CD4-positive, alpha-beta memory T cell (primary cell): ENCODE results near the gene MRTFA. TPM values are rescaled to one million over a fixed set of nuclear protein-coding genes. Genes with fewer than 3 reads are reported as not detected.

Source experiments
- CTCF ChIA-PET: fragments of 350-600 bp; sonication (Branson Sonifier 250); formaldehyde crosslinking; loops from one replicate; lab custom pipeline; 2021; ENCODE audit warnings: inconsistent platforms; ENCODE audit not compliant: partially characterized antibody; lab: Charles Lee
- POLR2A ChIA-PET: fragments of 350-600 bp; sonication (Branson Sonifier 250); formaldehyde crosslinking; loops from one replicate; lab custom pipeline; 2021; ENCODE audit not compliant: partially characterized antibody; lab: Charles Lee
- DNase-seq, 5 donors: peaks; one replicate each; pipeline versions ENCODE4 v3.0.0 to v3.0.0-alpha.2; 2020 to 2022; ENCODE audit warnings: mixed read lengths in 1 of 5
- H3K27ac ChIP-seq: one replicate; pipeline ENCODE4 v1.7.0; 2013; ENCODE audit warnings: low read depth, low read length
- H3K27me3 ChIP-seq: 2 replicates; pipeline ENCODE4 v1.7.0; 2013; ENCODE audit warnings: mild to moderate bottlenecking, low read length, moderate library complexity; ENCODE audit not compliant: insufficient read depth
- H3K36me3 ChIP-seq: 2 replicates; pipeline ENCODE4 v1.7.0; 2013; ENCODE audit warnings: mild to moderate bottlenecking, low read length, moderate library complexity; ENCODE audit not compliant: insufficient read depth
- H3K4me1 ChIP-seq: 2 replicates; pipeline ENCODE4 v1.7.0; 2013; ENCODE audit warnings: mild to moderate bottlenecking, low read length, moderate library complexity; ENCODE audit not compliant: insufficient read depth
- H3K4me3 ChIP-seq, 2 donors: one replicate each; pipeline ENCODE4 v1.7.0; 2013; ENCODE audit warnings: low read length in 2 of 2, mild to moderate bottlenecking in 1 of 2
- H3K9me3 ChIP-seq, 2 donors: one replicate each; pipeline ENCODE4 v1.7.0; 2013; ENCODE audit warnings: low read length in 2 of 2, control low read depth in 1 of 2; ENCODE audit not compliant: control insufficient read depth in 1 of 2
- H3K27ac Mint-ChIP-seq, 7 donors: one replicate each; pipeline ENCODE4 v1.8.0; 2020 to 2021; ENCODE audit warnings: mixed read lengths in 7 of 7, mild to moderate bottlenecking in 6 of 7, inconsistent platforms in 3 of 7, moderate library complexity in 3 of 7
- H3K27me3 Mint-ChIP-seq, 2 donors: one replicate each; pipeline ENCODE4 v1.8.0; 2020 to 2021; ENCODE audit warnings: mixed read lengths in 2 of 2
- H3K36me3 Mint-ChIP-seq, 2 donors: one replicate each; pipeline ENCODE4 v1.8.0; 2020 to 2021; ENCODE audit warnings: mixed read lengths in 2 of 2, inconsistent platforms in 1 of 2, mild to moderate bottlenecking in 1 of 2
- H3K4me1 Mint-ChIP-seq, 4 donors: one replicate each; pipeline ENCODE4 v1.8.0; 2020 to 2021; ENCODE audit warnings: mixed read lengths in 4 of 4, mild to moderate bottlenecking in 1 of 4
- H3K4me3 Mint-ChIP-seq, 8 donors: one replicate each; pipeline ENCODE4 v1.8.0; 2020 to 2021; ENCODE audit warnings: mixed read lengths in 8 of 8, mild to moderate bottlenecking in 7 of 8, moderate library complexity in 6 of 8, inconsistent platforms in 3 of 8
- H3K9me3 Mint-ChIP-seq, 8 donors: one replicate each; pipeline ENCODE4 v1.8.0; 2020 to 2021; ENCODE audit warnings: mixed read lengths in 8 of 8, mild to moderate bottlenecking in 5 of 8, inconsistent platforms in 3 of 8, moderate library complexity in 1 of 8
- intact Hi-C: fragments of 100-400 bp; cut with micrococcal nuclease; formaldehyde crosslinking; loops from one replicate; pipeline ENCODE4 v1.15.1; 2023
- polyA plus RNA-seq, 2 donors: library from polyadenylated mRNA; unstranded; fragments of 300-500 nt; fragmentation: Illumina TruSeq; gene quantifications; one replicate each; pipeline ENCODE4 v1.2.3, GENCODE V29; 2021
- total RNA-seq, 2 experiments: library from RNA; stranded (reverse); gene quantifications; one replicate each; pipeline ENCODE4 v1.2.3, GENCODE V29; 2021

The MRTFA gene
- total and polyA plus RNA-seq, 4 experiments from 2014 or later, result 5.3 to 91.6 (median 50.9) TPM

- Histone ChIP-seq H3K27ac (no peak overlapping the region), H3K4me3 (no peak overlapping the region), H3K4me1 (no peaks in the 10 kb centered on the region), H3K36me3 (no peaks in the 10 kb centered on the region), H3K9me3 (no peaks in the 10 kb centered on the region), H3K27me3 (no peaks in the 10 kb centered on the region)
- H3K36me3 Mint-ChIP-seq, result peaks cover 10 to 26% of the 10 kb centered on the region in 2 donors
- CTCF ChIA-PET, result no interaction called here
- H3K4me3 Mint-ChIP-seq, result no peak overlapping the region
- intact Hi-C loops, result no loop called here
- DNase-seq, result no peak
- POLR2A ChIA-PET, result no interaction called here
- H3K27me3 Mint-ChIP-seq, result no peaks in the 10 kb centered on the region
- peaks cover 17 to 26% (median 21%) of the 10 kb centered on the region in 4 donors for H3K4me1 Mint-ChIP-seq
- H3K9me3 Mint-ChIP-seq, result peaks cover 0 to 9% (median 2%) of the 10 kb centered on the region in 8 donors
- H3K27ac Mint-ChIP-seq, result no peak overlapping the region
Observed at GRCh38 chr22:40621309-40622151, 15.0 kb downstream of the MRTFA start.

- H3K27me3 Mint-ChIP-seq, result no peaks in the 10 kb centered on the region
- no peaks in the 10 kb centered on the region for H3K9me3 ChIP-seq
Observed at GRCh38 chr22:40620464-40621046, 16.0 kb downstream of the MRTFA start.

GRCh38 chr22:40618400-40618799 lies 18.1 kb downstream of the MRTFA start:
- ChIA-PET POLR2A (no interaction called here), CTCF (no interaction called here)
- DNase-seq, result no peak
- peaks cover 14 to 28% of the 10 kb centered on the region in 2 donors for H3K36me3 Mint-ChIP-seq
- Histone ChIP-seq H3K4me3 (no peak overlapping the region), H3K4me1 (peaks cover 2% of the 10 kb centered on the region), H3K36me3 (no peaks in the 10 kb centered on the region), H3K27me3 (no peaks in the 10 kb centered on the region), H3K27ac (no peak overlapping the region), H3K9me3 (no peaks in the 10 kb centered on the region)
- H3K4me3 Mint-ChIP-seq, result peak overlapping the region in 1 of 8 donors; percentile 13
- peaks cover 0 to 9% (median 2%) of the 10 kb centered on the region in 8 donors for H3K9me3 Mint-ChIP-seq
- no peaks in the 10 kb centered on the region for H3K27me3 Mint-ChIP-seq
- peaks cover 18 to 27% (median 20%) of the 10 kb centered on the region in 4 donors for H3K4me1 Mint-ChIP-seq
- H3K27ac Mint-ChIP-seq, result peak overlapping the region in 2 of 7 donors; percentile 29 to 63
- intact Hi-C loops, result no loop called here

More at GRCh38 chr22:40620464-40621046, 16.0 kb downstream of the MRTFA start:
- Histone ChIP-seq H3K4me1 (no peaks in the 10 kb centered on the region), H3K36me3 (no peaks in the 10 kb centered on the region), H3K27ac (no peak overlapping the region), H3K4me3 (no peak overlapping the region), H3K27me3 (no peaks in the 10 kb centered on the region)
- CTCF ChIA-PET, result no interaction called here
- Mint-ChIP-seq H3K36me3 (peaks cover 14 to 31% of the 10 kb centered on the region in 2 donors), H3K27ac (peak overlapping the region in 1 of 7 donors; percentile 57), H3K4me3 (no peak overlapping the region), H3K4me1 (peaks cover 22 to 31% (median 24%) of the 10 kb centered on the region in 4 donors), H3K9me3 (peaks cover 0 to 9% (median 2%) of the 10 kb centered on the region in 8 donors)
- intact Hi-C loops, result no loop called here
- DNase-seq, result no peak
- POLR2A ChIA-PET, result no interaction called here

GRCh38 chr22:40616578-40616977 lies 19.9 kb downstream of the MRTFA start:
- CTCF ChIA-PET, result no interaction called here
- Mint-ChIP-seq H3K27me3 (no peaks in the 10 kb centered on the region), H3K27ac (no peak overlapping the region), H3K36me3 (peaks cover 12 to 24% of the 10 kb centered on the region in 2 donors), H3K4me1 (peaks cover 24 to 33% (median 30%) of the 10 kb centered on the region in 4 donors), H3K9me3 (peaks cover 0 to 4% (median under 1%) of the 10 kb centered on the region in 8 donors), H3K4me3 (no peak overlapping the region)
- Histone ChIP-seq H3K27ac (no peak overlapping the region), H3K4me3 (no peak overlapping the region), H3K4me1 (peaks cover 4% of the 10 kb centered on the region), H3K27me3 (no peaks in the 10 kb centered on the region), H3K9me3 (no peaks in the 10 kb centered on the region), H3K36me3 (no peaks in the 10 kb centered on the region)
- intact Hi-C loops, result no loop called here
- no peak for DNase-seq
- POLR2A ChIA-PET, result interaction anchor here (0.6 kb wide), 1 partner anchor 11 kb away, joined by 3 read pairs; no protein-coding TSS in a partner anchor

GRCh38 chr22:40613067-40613466 lies 23.5 kb downstream of the MRTFA start:
- peaks cover 4% of the 10 kb centered on the region for H3K4me1 ChIP-seq
- peaks cover 22 to 39% (median 30%) of the 10 kb centered on the region in 4 donors for H3K4me1 Mint-ChIP-seq
- H3K36me3 ChIP-seq, result no peaks in the 10 kb centered on the region
- ChIA-PET POLR2A (no interaction called here), CTCF (interaction anchor here (3.4 kb wide), 1 partner anchor 33 kb away, joined by 13 read pairs; no protein-coding TSS in a partner anchor)
- H3K9me3 ChIP-seq, result no peaks in the 10 kb centered on the region
- peak overlapping the region in 1 of 7 donors; percentile 18 for H3K27ac Mint-ChIP-seq
- no peak overlapping the region for H3K4me3 Mint-ChIP-seq
- H3K27me3 ChIP-seq, result no peaks in the 10 kb centered on the region
- no peak for DNase-seq
- no peak overlapping the region for H3K27ac ChIP-seq
- intact Hi-C loops, result no loop called here
- H3K9me3 Mint-ChIP-seq, result no peaks in the 10 kb centered on the region
- peaks cover 3 to 9% of the 10 kb centered on the region in 2 donors for H3K36me3 Mint-ChIP-seq
- H3K27me3 Mint-ChIP-seq, result no peaks in the 10 kb centered on the region
- no peak overlapping the region for H3K4me3 ChIP-seq

GRCh38 chr22:40612291-40612751 lies 24.2 kb downstream of the MRTFA start:
- no peak for DNase-seq
- Mint-ChIP-seq H3K9me3 (no peaks in the 10 kb centered on the region), H3K27me3 (no peaks in the 10 kb centered on the region), H3K4me3 (no peak overlapping the region), H3K4me1 (peaks cover 24 to 46% (median 33%) of the 10 kb centered on the region in 4 donors), H3K27ac (no peak overlapping the region), H3K36me3 (peaks cover 3 to 5% of the 10 kb centered on the region in 2 donors)
- Histone ChIP-seq H3K4me1 (peaks cover 4% of the 10 kb centered on the region), H3K9me3 (no peaks in the 10 kb centered on the region), H3K27me3 (no peaks in the 10 kb centered on the region), H3K4me3 (no peak overlapping the region), H3K36me3 (no peaks in the 10 kb centered on the region), H3K27ac (no peak overlapping the region)
- intact Hi-C loops, result no loop called here
- ChIA-PET POLR2A (no interaction called here), CTCF (interaction anchor here (3.4 kb wide), 1 partner anchor 34 kb away, joined by 13 read pairs; no protein-coding TSS in a partner anchor)

- Histone ChIP-seq H3K9me3 (no peaks in the 10 kb centered on the region), H3K27me3 (no peaks in the 10 kb centered on the region), H3K4me1 (peaks cover 10% of the 10 kb centered on the region), H3K36me3 (no peaks in the 10 kb centered on the region), H3K4me3 (no peak overlapping the region), H3K27ac (no peak overlapping the region)
- ChIA-PET POLR2A (no interaction called here), CTCF (interaction anchor here (3.4 kb wide), 1 partner anchor 35 kb away, joined by 13 read pairs; no protein-coding TSS in a partner anchor)
- H3K36me3 Mint-ChIP-seq, result peaks cover 3 to 5% of the 10 kb centered on the region in 2 donors
- no peak overlapping the region for H3K4me3 Mint-ChIP-seq
- no peak for DNase-seq
- H3K27ac Mint-ChIP-seq, result no peak overlapping the region
- no peaks in the 10 kb centered on the region for H3K27me3 Mint-ChIP-seq
- H3K9me3 Mint-ChIP-seq, result no peaks in the 10 kb centered on the region
- H3K4me1 Mint-ChIP-seq, result peaks cover 28 to 52% (median 37%) of the 10 kb centered on the region in 4 donors
- intact Hi-C loops, result no loop called here
Observed at GRCh38 chr22:40611606-40612005, 24.9 kb downstream of the MRTFA start.
